ENCODE measurements around the gene ABCC4. TPM values are rescaled to one million over a fixed set of nuclear protein-coding genes. Genes with fewer than 3 reads are reported as not detected.
"Not testable (repeated sequence)": the region's sequence is repeated elsewhere in the genome, so short reads cannot be mapped to it uniquely, and the experiment has no call there.

ABCC4 gene
- total and polyA plus RNA-seq, 4 donors: 0.74 to 22.5 (median 2.0) TPM

GRCh38 chr13:95269756-95270155 is 31.5 kb downstream of the ABCC4 start (continued):
- TF ChIP-seq GABPA (IDR thresholded peaks at IDR 0.05 in 1 of 2, conservative IDR thresholded peaks at IDR 0.05 in 1 of 2) (no peak), HNF4G (IDR thresholded peaks at IDR 0.05) (no peak), TAF1 (conservative IDR thresholded peaks at IDR 0.05) (no peak), FOXA1 (IDR thresholded peaks at IDR 0.05) (no peak)

GRCh38 chr13:95268343-95269065 is 32.7 kb downstream of the ABCC4 start:
- 95% methylated on average over 16 of the region's 16 CpGs for WGBS
- H3K36me3 ChIP-seq (ENCODE audit: control insufficient read depth in 4 of 4, insufficient read depth in 3 of 4, low read depth in 1 of 4, low read length in 3 of 4); H3K4me1 ChIP-seq (ENCODE audit: control insufficient read depth in 4 of 4, insufficient read depth in 4 of 4, low read length in 3 of 4); H3K4me3 ChIP-seq (ENCODE audit: low read depth in 1 of 3, low read length in 3 of 3); H3K9me3 ChIP-seq (ENCODE audit: control insufficient read depth in 4 of 4, low read length in 3 of 4); H3K27ac ChIP-seq (ENCODE audit: low read depth in 1 of 2, low read length in 2 of 2); DNase-seq (ENCODE audit: low spot score); H3K27me3 ChIP-seq (ENCODE audit: control insufficient read depth in 4 of 4, insufficient read depth in 4 of 4, low read length in 3 of 4); H3K9ac ChIP-seq (ENCODE audit: low read depth in 1 of 2, low read length in 2 of 2): not testable (repeated sequence)

GRCh38 chr13:95267662-95268342 is 33.4 kb downstream of the ABCC4 start:
- H3K9me3 ChIP-seq (ENCODE audit: control insufficient read depth in 4 of 4, low read length in 3 of 4): no peaks in the 10 kb centered on the region
- H3K36me3 ChIP-seq (ENCODE audit: control insufficient read depth in 4 of 4, insufficient read depth in 3 of 4, low read depth in 1 of 4, low read length in 3 of 4): no peaks in the 10 kb centered on the region
- H3K27ac ChIP-seq (ENCODE audit: low read depth in 1 of 2, low read length in 2 of 2): no peak overlapping the region
- DNase-seq (ENCODE audit: low spot score): peak; percentile 71
- H3K4me3 ChIP-seq (ENCODE audit: low read depth in 1 of 3, low read length in 3 of 3): no peak overlapping the region
- no peaks in the 10 kb centered on the region for H3K4me1 ChIP-seq (ENCODE audit: control insufficient read depth in 4 of 4, insufficient read depth in 4 of 4, low read length in 3 of 4)
- no peaks in the 10 kb centered on the region for H3K27me3 ChIP-seq (ENCODE audit: control insufficient read depth in 4 of 4, insufficient read depth in 4 of 4, low read length in 3 of 4)
- no peak for TF ChIP-seq RAD21 (IDR thresholded peaks at IDR 0.05)
- no peak for TF ChIP-seq ZBTB33 (IDR thresholded peaks at IDR 0.05)
- no peak for TF ChIP-seq JUND (IDR thresholded peaks at IDR 0.05)
- TF ChIP-seq REST (IDR thresholded peaks at IDR 0.05): no peak
- peak; percentile 12 for TF ChIP-seq MAX (IDR thresholded peaks at IDR 0.05)
- TF ChIP-seq GABPA (IDR thresholded peaks at IDR 0.05 in 1 of 2, conservative IDR thresholded peaks at IDR 0.05 in 1 of 2): no peak
- no peak overlapping the region for H3K9ac ChIP-seq (ENCODE audit: low read depth in 1 of 2, low read length in 2 of 2)
- 65% methylated on average over 6 of the region's 6 CpGs for WGBS
